MM.1S (cell line): ENCODE measurements around the gene UBTD1.

ENCODE experiments used
- DNase-seq: peaks from one replicate; pipeline ENCODE4 v3.0.0-alpha.2; 2015
- H2AFZ ChIP-seq: fragments of 300-600 bp; sonication (generic); 2 replicates; pipeline ENCODE4 v1.6.0; 2016; ENCODE audit warnings: antibody characterized with exemption, low read length
- H3F3A ChIP-seq: fragments of 300-600 bp; sonication (generic); 2 replicates; pipeline ENCODE4 v1.6.1; 2016; ENCODE audit warnings: mild to moderate bottlenecking, antibody characterized with exemption, low read length, moderate library complexity, mixed read lengths; ENCODE audit not compliant: insufficient read depth
- H3K27ac ChIP-seq: fragments of 300-600 bp; sonication (generic); 2 replicates; pipeline ENCODE4 v1.5.1; 2016; ENCODE audit warnings: mild to moderate bottlenecking, low read length
- H3K27me3 ChIP-seq: fragments of 300-600 bp; sonication (generic); replicated peaks from 2 replicates; pipeline ENCODE4 v1.6.0; 2016; ENCODE audit warnings: low read length; ENCODE audit not compliant: insufficient read depth
- H3K36me3 ChIP-seq: fragments of 300-600 bp; sonication (generic); replicated peaks from 2 replicates; pipeline ENCODE4 v1.6.1; 2016; ENCODE audit warnings: mild to moderate bottlenecking, low read length, mixed read lengths; ENCODE audit not compliant: insufficient read depth
- H3K4me1 ChIP-seq: fragments of 300-600 bp; sonication (generic); 2 replicates; pipeline ENCODE4 v1.6.1; 2016; ENCODE audit warnings: low read length, mixed read lengths
- H3K4me2 ChIP-seq: fragments of 300-600 bp; sonication (generic); 2 replicates; pipeline ENCODE4 v1.6.0; 2016; ENCODE audit warnings: low read depth, low read length
- H3K4me3 ChIP-seq: fragments of 300-600 bp; sonication (generic); 2 replicates; pipeline ENCODE4 v1.5.1; 2016; ENCODE audit warnings: low read length, mixed read lengths
- H3K79me2 ChIP-seq: fragments of 300-600 bp; sonication (generic); 2 replicates; pipeline ENCODE4 v1.6.1; 2016; ENCODE audit warnings: mixed run types, low read length, mixed read lengths
- H3K9ac ChIP-seq: fragments of 300-600 bp; sonication (generic); 2 replicates; pipeline ENCODE4 v1.6.1; 2016; ENCODE audit warnings: low read length, mixed read lengths
- H3K9me2 ChIP-seq: fragments of 300-600 bp; sonication (generic); replicated peaks from 2 replicates; pipeline ENCODE4 v1.6.1; 2016; ENCODE audit warnings: mild to moderate bottlenecking, low read length, mixed read lengths; ENCODE audit not compliant: insufficient read depth
- H3K9me3 ChIP-seq: fragments of 300-600 bp; sonication (generic); replicated peaks from 2 replicates; pipeline ENCODE4 v1.6.1; 2016; ENCODE audit warnings: mild to moderate bottlenecking, low read length, mixed read lengths; ENCODE audit not compliant: insufficient read depth
- H4K20me1 ChIP-seq: fragments of 300-600 bp; sonication (generic); 2 replicates; pipeline ENCODE4 v1.6.1; 2016; ENCODE audit warnings: mild to moderate bottlenecking, low read length, moderate library complexity, mixed read lengths; ENCODE audit not compliant: insufficient read depth
- EZH2 ChIP-seq: fragments of 300-600 bp; sonication (generic); optimal IDR thresholded peaks from 2 replicates; pipeline ENCODE3; 2017; ENCODE audit warnings: low read depth, mild to moderate bottlenecking, antibody characterized with exemption, low read length, mixed read lengths
- EZH2phosphoT487 ChIP-seq: fragments of 300-600 bp; sonication (generic); IDR thresholded peaks from 2 replicates; pipeline ENCODE4 v1.6.1; 2018; ENCODE audit warnings: antibody characterized with exemption, low read length
- TF ChIP-seq, protein P1 (sequence below): fragments of 300-600 bp; sonication (generic); IDR thresholded peaks from 2 replicates; pipeline ENCODE4 v1.5.1; 2016; ENCODE audit warnings: antibody characterized with exemption, low read length, mixed read lengths

UBTD1 gene

DNA sequence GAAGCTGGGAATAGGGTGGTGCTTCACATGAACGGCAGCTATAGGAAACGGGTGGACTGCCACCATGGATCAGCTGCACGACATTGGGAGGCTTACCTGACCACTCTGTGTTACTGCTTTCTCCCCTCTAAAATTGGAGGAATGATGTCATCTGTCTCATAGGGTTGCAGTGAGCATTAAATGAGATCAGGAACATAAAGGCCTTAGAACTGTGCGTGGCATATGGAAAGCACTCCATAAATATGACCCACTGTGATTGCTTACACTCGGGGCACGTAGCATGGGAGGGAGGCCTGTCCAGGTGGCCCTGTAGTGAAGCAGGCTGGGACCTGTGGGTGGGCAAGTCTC is 100.5 kb downstream of the UBTD1 start:
- Histone ChIP-seq H3K36me3 (no peaks in the 10 kb centered on the region), H3K4me2 (no peak overlapping the region), H3K4me1 (no peaks in the 10 kb centered on the region), H3K9me2 (no peaks in the 10 kb centered on the region), H3F3A (no peaks in the 10 kb centered on the region), H4K20me1 (no peaks in the 10 kb centered on the region), H3K9me3 (no peaks in the 10 kb centered on the region), H3K27me3 (no peaks in the 10 kb centered on the region), H2AFZ (no peak overlapping the region), H3K79me2 (no peaks in the 10 kb centered on the region), H3K27ac (no peak overlapping the region), H3K4me3 (no peak overlapping the region), H3K9ac (no peak overlapping the region)
- TF ChIP-seq EZH2 (no peak), EZH2phosphoT487 (no peak)
- TF ChIP-seq, protein P1, sequence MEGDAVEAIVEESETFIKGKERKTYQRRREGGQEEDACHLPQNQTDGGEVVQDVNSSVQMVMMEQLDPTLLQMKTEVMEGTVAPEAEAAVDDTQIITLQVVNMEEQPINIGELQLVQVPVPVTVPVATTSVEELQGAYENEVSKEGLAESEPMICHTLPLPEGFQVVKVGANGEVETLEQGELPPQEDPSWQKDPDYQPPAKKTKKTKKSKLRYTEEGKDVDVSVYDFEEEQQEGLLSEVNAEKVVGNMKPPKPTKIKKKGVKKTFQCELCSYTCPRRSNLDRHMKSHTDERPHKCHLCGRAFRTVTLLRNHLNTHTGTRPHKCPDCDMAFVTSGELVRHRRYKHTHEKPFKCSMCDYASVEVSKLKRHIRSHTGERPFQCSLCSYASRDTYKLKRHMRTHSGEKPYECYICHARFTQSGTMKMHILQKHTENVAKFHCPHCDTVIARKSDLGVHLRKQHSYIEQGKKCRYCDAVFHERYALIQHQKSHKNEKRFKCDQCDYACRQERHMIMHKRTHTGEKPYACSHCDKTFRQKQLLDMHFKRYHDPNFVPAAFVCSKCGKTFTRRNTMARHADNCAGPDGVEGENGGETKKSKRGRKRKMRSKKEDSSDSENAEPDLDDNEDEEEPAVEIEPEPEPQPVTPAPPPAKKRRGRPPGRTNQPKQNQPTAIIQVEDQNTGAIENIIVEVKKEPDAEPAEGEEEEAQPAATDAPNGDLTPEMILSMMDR, result no peak
- DNase-seq, result no peak

DNA sequence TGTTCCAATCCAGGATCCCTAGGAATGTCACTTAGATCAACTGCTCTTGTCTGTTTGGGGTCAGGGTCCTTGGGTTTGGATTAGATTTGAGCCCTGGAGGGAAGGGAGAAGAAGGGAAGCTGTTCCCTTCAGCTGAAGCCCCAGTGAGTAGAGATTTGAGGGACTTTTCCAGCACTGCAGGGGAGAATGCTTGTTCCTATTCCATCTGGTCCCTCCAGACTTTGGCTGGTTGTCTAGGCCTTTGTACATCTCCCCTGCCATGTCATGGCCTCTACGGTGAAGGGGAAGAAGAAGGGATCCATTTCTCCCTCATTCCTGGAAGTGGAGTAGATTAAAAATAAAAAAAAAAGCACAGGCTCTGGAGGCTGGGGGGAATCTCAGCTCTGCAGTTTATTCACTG is 101.9 kb downstream of the UBTD1 start:
- Histone ChIP-seq H3K9me3 (no peaks in the 10 kb centered on the region), H3K4me3 (no peak overlapping the region), H3K4me2 (no peak overlapping the region), H3K9me2 (no peaks in the 10 kb centered on the region), H4K20me1 (no peaks in the 10 kb centered on the region), H3K27ac (no peak overlapping the region), H3K79me2 (no peaks in the 10 kb centered on the region), H3K9ac (no peak overlapping the region), H3K27me3 (no peaks in the 10 kb centered on the region), H3K4me1 (no peaks in the 10 kb centered on the region), H2AFZ (no peak overlapping the region), H3F3A (no peaks in the 10 kb centered on the region), H3K36me3 (no peaks in the 10 kb centered on the region)
- DNase-seq, result no peak
- TF ChIP-seq EZH2, result no peak
- no peak for TF ChIP-seq EZH2phosphoT487
- TF ChIP-seq, protein P1, result no peak

DNA sequence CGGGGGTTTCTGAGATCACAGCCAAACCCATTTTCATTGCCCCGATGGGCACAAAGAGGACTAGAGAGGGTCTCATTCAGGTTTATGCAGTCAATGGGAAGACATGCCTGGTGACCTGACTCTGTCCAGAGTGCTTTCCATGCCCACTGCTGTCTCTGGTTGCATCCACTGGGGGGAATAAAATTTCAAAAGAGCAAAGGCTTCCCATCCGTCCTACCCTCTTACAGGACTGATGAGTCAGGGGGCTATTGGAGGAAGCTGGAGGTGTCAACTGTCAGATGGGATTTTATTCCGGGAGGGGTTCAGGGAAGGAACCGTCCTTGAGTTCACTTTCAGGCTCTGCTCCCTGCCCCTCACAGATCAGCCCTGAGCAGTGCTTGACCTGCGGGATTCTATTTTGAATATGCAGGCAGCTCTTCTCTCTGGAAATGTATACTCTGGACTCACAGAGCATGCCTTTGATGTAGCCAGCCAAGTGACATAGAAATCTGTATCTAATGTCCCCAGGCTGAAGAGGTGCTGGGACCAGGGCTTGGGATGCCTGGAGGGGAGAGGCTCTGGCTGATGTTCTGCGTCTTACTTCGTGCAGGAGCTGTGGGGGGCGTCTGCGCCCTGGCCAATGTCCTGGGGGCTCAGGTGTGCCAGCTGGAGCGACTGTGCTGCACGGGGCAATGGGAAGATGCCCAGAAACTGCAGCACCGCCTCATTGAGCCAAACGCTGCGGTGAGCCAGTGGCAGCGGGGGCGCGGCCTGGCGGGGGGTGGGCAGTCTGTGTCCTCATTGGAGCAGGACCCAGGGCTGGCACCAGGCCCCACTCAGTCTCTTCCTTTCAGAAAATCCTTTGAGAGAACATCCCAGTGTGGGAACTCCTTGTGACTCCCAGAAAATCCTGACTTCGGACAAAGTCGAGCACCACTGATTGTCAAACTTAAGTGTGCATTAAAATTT is 102.8 kb downstream of the UBTD1 start:
- Histone ChIP-seq H3K4me3 (no peak overlapping the region), H3K9me3 (no peaks in the 10 kb centered on the region), H3F3A (no peaks in the 10 kb centered on the region), H3K9me2 (no peaks in the 10 kb centered on the region), H3K4me1 (no peaks in the 10 kb centered on the region), H3K9ac (no peak overlapping the region), H3K27ac (no peak overlapping the region), H3K36me3 (no peaks in the 10 kb centered on the region), H3K4me2 (no peak overlapping the region), H3K27me3 (no peaks in the 10 kb centered on the region), H2AFZ (no peak overlapping the region), H3K79me2 (no peaks in the 10 kb centered on the region), H4K20me1 (no peaks in the 10 kb centered on the region)
- TF ChIP-seq, protein P1, result no peak
- no peak for TF ChIP-seq EZH2
- no peak for TF ChIP-seq EZH2phosphoT487
- no peak for DNase-seq
